ENCODE data around the gene BCAP29. TPM values are rescaled to one million over a fixed set of nuclear protein-coding genes. Genes with fewer than 3 reads are reported as not detected.

BCAP29 gene
- total RNA-seq, 2 experiments from 2014 or later, result 23.8 to 25.7 TPM

GRCh38 chr7:107564553-107565298 lies 15.3 kb upstream of the BCAP29 start:
- Mint-ChIP-seq H3K36me3 (peaks cover 23% of the 10 kb centered on the region), H3K4me1 (peaks cover 47% of the 10 kb centered on the region), H3K27me3 (no peaks in the 10 kb centered on the region), H3K4me3 (peak overlapping the region; percentile 83), H3K27ac (peak overlapping the region; percentile 87), H3K9me3 (no peaks in the 10 kb centered on the region)
- no peak for DNase-seq

- no peaks in the 10 kb centered on the region for H3K27me3 Mint-ChIP-seq
- peaks cover 30% of the 10 kb centered on the region for H3K36me3 Mint-ChIP-seq
- no peak overlapping the region for H3K27ac Mint-ChIP-seq
- DNase-seq, result no peak
- no peaks in the 10 kb centered on the region for H3K9me3 Mint-ChIP-seq
- no peak overlapping the region for H3K4me3 Mint-ChIP-seq
- peaks cover 6% of the 10 kb centered on the region for H3K4me1 Mint-ChIP-seq
These were observed 9.7 kb upstream of the BCAP29 start for GRCh38 chr7:107570298-107570697.

GRCh38 chr7:107573537-107573936 lies 6.5 kb upstream of the BCAP29 start:
- no peak overlapping the region for H3K4me3 Mint-ChIP-seq
- peaks cover 5% of the 10 kb centered on the region for H3K4me1 Mint-ChIP-seq
- H3K27ac Mint-ChIP-seq, result no peak overlapping the region
- no peak for DNase-seq
- H3K36me3 Mint-ChIP-seq, result peaks cover 26% of the 10 kb centered on the region
- no peaks in the 10 kb centered on the region for H3K9me3 Mint-ChIP-seq
- no peaks in the 10 kb centered on the region for H3K27me3 Mint-ChIP-seq

DNA sequence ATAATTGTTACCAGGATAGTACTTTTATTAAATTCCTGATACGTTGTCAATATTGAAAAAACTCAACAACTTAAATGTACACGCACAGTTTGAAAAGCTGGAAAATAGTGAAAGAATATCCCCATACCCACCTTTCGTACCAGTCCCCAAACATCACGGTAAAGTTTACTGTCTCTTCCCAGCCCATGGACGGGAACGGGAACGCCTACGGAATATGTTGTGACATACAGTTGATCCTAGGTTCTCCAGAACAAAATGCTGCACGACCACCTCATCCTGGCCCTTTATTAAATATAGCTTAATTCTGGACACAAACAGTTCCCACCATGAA lies 527 bp upstream of the BCAP29 start:
- H3K27ac Mint-ChIP-seq, result peak overlapping the region; percentile 85
- H3K4me3 Mint-ChIP-seq, result peak overlapping the region; percentile 88
- H3K9me3 Mint-ChIP-seq, result no peaks in the 10 kb centered on the region
- H3K36me3 Mint-ChIP-seq, result peaks cover 14% of the 10 kb centered on the region
- H3K27me3 Mint-ChIP-seq, result no peaks in the 10 kb centered on the region
- H3K4me1 Mint-ChIP-seq, result peaks cover 16% of the 10 kb centered on the region
- no peak for DNase-seq

DNA sequence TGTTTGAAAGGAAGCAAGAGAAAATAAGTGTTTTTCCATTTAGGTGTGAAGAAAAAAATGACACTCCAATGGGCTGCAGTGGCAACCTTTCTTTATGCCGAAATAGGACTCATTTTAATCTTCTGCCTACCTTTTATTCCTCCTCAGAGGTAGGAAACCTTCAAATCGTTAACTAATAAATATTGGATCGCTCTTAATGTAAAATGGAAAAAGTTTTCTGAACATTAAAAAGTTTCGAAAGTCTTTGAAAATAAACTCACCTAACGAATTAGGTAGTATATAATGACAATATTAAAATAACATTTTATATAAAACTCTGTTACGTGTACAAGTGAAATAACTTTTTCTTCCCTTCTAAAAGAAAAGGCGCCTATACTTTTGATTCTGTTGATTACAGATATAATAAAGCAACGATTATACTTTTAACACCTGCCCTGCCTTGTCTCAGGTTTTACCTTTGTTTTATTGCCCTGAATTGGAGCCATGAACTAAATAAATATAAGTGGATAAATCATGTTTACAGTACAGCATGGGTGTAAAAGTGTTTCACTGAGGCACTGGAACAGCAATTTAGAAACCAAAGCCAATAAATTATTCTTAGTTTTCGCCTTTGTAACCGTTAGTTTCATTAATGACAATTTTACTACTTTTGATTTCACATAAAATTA lies 804 bp downstream of the BCAP29 start:
- Mint-ChIP-seq H3K27ac (peak overlapping the region; percentile 38), H3K4me1 (peaks cover 17% of the 10 kb centered on the region), H3K36me3 (peaks cover 19% of the 10 kb centered on the region), H3K4me3 (peak overlapping the region; percentile 76), H3K27me3 (no peaks in the 10 kb centered on the region), H3K9me3 (no peaks in the 10 kb centered on the region)
- no peak for DNase-seq

DNA sequence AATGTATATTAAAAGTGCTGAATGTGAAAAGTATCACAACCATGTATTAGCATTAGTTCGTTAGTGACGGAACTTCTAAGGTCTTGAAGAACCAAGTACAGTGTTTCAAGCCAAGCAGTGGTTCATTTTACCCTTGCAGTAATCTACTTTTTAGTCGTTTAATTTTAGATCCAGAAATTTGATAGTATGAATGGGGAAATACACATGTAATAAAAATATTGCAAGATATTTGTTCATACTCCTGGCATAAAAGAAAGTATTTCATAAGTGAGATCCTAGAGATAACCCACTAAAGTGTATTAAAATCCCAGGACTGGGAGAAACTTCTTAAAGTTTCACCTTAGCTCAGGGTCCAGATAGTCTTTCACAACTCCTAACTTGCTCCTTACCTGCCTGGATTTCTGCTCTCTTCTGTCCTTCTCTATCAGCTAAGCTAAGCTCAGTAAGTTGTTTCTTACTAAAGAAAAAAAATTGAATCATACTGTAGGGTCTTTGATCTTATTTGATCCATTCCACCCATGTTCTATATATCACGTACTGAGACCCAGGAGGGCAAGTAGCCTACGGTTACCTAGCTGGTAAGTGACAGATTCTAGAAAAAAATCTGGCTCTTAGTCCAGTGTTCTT lies 1.5 kb downstream of the BCAP29 start:
- Mint-ChIP-seq H3K9me3 (no peaks in the 10 kb centered on the region), H3K4me1 (peaks cover 17% of the 10 kb centered on the region), H3K36me3 (peaks cover 20% of the 10 kb centered on the region), H3K4me3 (peak overlapping the region; percentile 54), H3K27me3 (no peaks in the 10 kb centered on the region), H3K27ac (no peak overlapping the region)
- no peak for DNase-seq

- Mint-ChIP-seq H3K9me3 (no peaks in the 10 kb centered on the region), H3K27ac (no peak overlapping the region), H3K4me3 (no peak overlapping the region), H3K27me3 (no peaks in the 10 kb centered on the region), H3K4me1 (peaks cover 17% of the 10 kb centered on the region), H3K36me3 (peaks cover 20% of the 10 kb centered on the region)
- no peak for DNase-seq
These were observed 2.8 kb downstream of the BCAP29 start for GRCh38 chr7:107582875-107583274.

DNA sequence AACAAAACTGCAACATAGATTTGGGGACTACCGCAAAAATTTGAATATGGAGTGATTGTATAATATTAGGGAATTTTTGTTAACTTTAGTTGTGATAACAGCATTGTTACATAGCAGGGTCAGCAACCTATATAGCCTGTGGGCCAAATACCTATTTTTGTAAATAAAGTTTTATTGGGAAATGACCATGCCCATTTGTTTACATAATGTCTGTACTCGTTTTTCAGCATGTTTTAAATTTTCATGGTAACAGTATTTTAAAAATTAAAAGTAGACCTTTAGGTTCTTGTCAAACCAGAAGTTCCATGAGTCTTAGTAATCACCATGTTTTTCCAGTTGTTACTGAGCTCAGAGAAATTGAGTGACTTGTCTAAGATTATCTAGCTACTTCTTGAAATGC lies 4.7 kb downstream of the BCAP29 start:
- Mint-ChIP-seq H3K4me3 (no peak overlapping the region), H3K4me1 (peaks cover 13% of the 10 kb centered on the region), H3K27me3 (no peaks in the 10 kb centered on the region)

DNA sequence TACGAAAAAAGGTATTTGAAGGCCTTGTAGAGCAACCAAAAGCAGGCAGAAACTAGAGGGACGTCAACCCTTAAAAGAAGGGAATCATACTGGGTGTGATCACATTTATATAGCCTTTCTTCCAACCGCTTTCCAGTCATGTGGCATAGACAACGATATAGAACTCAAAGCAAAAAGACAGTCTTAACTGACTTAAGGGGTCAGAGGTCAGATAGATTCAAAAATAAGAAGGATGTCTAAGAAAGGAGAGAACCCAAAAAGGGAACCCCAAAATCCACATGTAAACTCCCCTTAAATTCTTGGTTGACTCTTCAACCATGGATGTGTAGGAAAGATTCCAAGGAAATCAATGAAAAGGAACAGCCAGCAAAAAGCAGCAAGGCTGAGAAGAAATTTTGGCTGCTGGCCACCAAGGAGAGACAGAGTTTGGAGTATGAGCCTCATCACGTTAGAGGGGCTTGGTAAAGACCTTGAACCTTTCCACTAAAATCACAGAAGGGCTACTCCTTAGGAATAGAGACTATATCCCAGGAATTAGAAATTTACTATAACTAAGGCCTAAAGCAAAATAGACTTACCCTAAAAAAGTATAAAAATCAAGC lies 8.6 kb downstream of the BCAP29 start:
- Mint-ChIP-seq H3K4me1 (peaks cover 4% of the 10 kb centered on the region), H3K27ac (no peak overlapping the region), H3K9me3 (no peaks in the 10 kb centered on the region), H3K27me3 (no peaks in the 10 kb centered on the region), H3K4me3 (no peak overlapping the region), H3K36me3 (peaks cover 15% of the 10 kb centered on the region)
- DNase-seq, result no peak

More for the DNA sequence above, 4.7 kb downstream of the BCAP29 start:
- Mint-ChIP-seq H3K9me3 (no peaks in the 10 kb centered on the region), H3K27ac (no peak overlapping the region), H3K36me3 (peaks cover 15% of the 10 kb centered on the region)
- DNase-seq, result no peak

DNA sequence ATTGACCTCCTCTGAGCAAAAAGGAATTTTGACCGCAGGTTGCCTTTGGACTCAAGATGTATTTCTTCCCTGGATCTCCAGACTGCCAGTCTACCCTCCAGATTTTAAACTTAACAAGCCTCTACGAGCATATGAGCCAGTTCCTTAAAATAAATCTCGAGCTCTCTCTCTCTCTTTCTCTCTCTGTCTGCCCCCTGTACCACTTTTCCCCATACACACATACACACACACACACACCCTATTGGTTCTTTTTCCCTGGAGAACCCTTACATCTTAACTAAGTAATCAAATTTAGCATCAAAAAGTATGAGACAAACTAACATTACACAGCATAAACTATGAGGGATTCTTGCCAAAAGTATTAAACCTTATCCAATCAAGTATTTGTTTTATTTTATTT lies 11.4 kb downstream of the BCAP29 start:
- Mint-ChIP-seq H3K27ac (no peak overlapping the region), H3K4me3 (no peak overlapping the region), H3K9me3 (no peaks in the 10 kb centered on the region), H3K27me3 (no peaks in the 10 kb centered on the region), H3K4me1 (peaks cover 3% of the 10 kb centered on the region), H3K36me3 (no peaks in the 10 kb centered on the region)
- DNase-seq, result no peak

DNA sequence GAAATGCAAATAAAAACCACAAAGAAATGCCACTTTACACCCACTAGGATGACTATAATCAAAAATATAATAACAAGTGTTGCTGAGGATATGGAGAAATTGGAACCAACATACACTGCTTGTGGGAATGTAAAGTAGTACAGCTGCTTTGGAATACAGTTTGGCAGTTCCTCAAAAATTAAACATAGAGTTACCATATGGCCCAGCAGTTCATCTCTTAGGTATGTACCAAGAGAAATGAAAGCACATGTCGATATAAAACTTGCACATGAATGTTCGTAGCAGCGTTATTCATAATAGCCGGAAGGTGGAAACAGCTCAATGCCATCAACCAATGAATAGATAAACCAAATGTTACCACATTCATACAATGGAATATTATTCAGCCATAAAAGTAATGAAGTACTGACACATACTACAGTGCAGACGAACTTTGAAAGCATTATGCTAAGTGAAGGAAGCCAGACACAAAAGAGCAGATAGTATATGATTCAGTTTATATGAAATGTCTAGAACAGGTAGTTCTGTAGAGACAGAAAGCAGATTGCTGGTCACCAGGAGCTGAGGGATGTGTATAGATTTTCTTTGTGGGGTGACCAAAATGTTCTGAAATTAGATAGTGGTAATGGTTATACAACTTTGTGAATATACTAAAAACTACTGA lies 12.4 kb downstream of the BCAP29 start:
- no peak overlapping the region for H3K4me3 Mint-ChIP-seq
- no peak for DNase-seq
- H3K36me3 Mint-ChIP-seq, result no peaks in the 10 kb centered on the region
- H3K27me3 Mint-ChIP-seq, result no peaks in the 10 kb centered on the region
- H3K4me1 Mint-ChIP-seq, result peaks cover 3% of the 10 kb centered on the region
- H3K9me3 Mint-ChIP-seq, result no peaks in the 10 kb centered on the region
- H3K27ac Mint-ChIP-seq, result no peak overlapping the region

DNA sequence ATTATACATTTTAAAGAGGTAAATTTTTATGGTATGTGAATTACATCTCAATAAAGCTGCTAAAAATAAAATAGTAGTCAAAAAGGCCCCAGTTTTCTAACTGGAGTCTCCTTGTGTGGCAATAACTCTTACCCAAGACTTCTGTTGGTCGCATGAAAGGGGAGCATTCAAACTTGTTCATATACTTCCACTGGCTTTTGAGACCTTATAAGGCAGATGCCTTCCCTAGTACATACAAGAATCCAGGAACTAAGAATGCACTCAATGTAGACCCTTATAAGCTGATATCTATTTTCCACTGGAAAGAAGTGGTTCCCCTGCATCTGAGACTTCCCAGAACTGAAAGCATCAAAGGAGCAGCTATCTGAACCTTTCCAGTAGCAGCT lies 13.0 kb downstream of the BCAP29 start:
- no peaks in the 10 kb centered on the region for H3K36me3 Mint-ChIP-seq
- H3K4me1 Mint-ChIP-seq, result peaks cover 3% of the 10 kb centered on the region
- H3K27me3 Mint-ChIP-seq, result no peaks in the 10 kb centered on the region
- no peak for DNase-seq
- H3K9me3 Mint-ChIP-seq, result no peaks in the 10 kb centered on the region
- H3K4me3 Mint-ChIP-seq, result no peak overlapping the region
- no peak overlapping the region for H3K27ac Mint-ChIP-seq

DNA sequence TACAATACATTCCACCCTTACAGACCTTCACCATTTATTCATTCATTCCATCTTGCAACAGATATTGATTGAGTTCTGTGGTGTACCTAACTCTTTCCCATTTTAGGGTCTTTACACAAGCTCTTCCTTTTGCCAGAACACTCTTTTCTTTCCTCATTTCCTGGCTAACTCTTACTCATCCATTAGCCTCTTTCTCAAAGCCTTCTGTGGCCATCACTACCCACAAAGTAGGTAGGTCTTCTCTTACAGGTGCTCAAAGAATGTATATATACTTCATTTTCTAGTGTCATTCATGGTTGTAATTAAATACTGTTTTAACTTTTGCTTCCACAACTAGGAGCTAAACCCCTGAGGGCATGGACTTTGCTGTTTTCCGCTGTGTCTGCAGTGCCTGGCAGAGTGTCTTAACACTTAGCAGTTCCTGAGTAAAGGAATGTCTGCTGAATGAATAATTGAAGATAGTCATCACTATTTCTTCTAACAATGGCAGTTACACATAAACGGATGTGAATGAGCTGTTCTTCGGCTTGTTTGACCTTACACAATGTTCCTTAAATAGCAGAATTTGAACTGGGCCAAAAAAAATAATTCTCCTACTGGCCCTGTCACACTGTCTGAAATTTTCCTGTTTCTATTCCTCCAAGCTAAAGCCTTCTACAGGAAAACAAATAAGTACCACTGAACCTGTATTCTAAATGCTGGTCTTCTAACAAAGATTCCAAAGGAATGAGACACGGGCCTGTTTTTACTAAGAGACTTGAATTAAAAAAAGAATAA lies 15.1 kb downstream of the BCAP29 start:
- no peak overlapping the region for H3K27ac Mint-ChIP-seq
- H3K27me3 Mint-ChIP-seq, result no peaks in the 10 kb centered on the region
- H3K36me3 Mint-ChIP-seq, result no peaks in the 10 kb centered on the region
- no peak for DNase-seq
- no peak overlapping the region for H3K4me3 Mint-ChIP-seq
- no peaks in the 10 kb centered on the region for H3K9me3 Mint-ChIP-seq
- H3K4me1 Mint-ChIP-seq, result peaks cover 3% of the 10 kb centered on the region

- peaks cover 3% of the 10 kb centered on the region for H3K4me1 Mint-ChIP-seq
- H3K27ac Mint-ChIP-seq, result no peak overlapping the region
- no peak for DNase-seq
- no peak overlapping the region for H3K4me3 Mint-ChIP-seq
- no peaks in the 10 kb centered on the region for H3K9me3 Mint-ChIP-seq
- H3K36me3 Mint-ChIP-seq, result no peaks in the 10 kb centered on the region
- H3K27me3 Mint-ChIP-seq, result no peaks in the 10 kb centered on the region
These were observed 17.0 kb downstream of the BCAP29 start for GRCh38 chr7:107596881-107597581.
